ENCODE results near the gene LRPAP1. TPM values are rescaled to one million over a fixed set of nuclear protein-coding genes. Genes with fewer than 3 reads are reported as not detected.
"Not testable (repeated sequence)": the region's sequence is repeated elsewhere in the genome, so short reads cannot be mapped to it uniquely, and the experiment has no call there.

LRPAP1 gene
- polyA plus RNA-seq, 12 donors = 61.0 to 164 (median 71.7) TPM

GRCh38 chr4:3463556-3464348, 68.5 kb downstream of the LRPAP1 start:
- DNase-seq = no peak

- no peak for DNase-seq
Measured at GRCh38 chr4:3462790-3463415, 69.3 kb downstream of the LRPAP1 start, which contains the start of gene DOK7. TSS of gene DOK7 (plus strand) at chr4:3463306. CDS start at chr4:3463376, 70 bp downstream.

- DNase-seq = no peak
Measured at GRCh38 chr4:3462321-3462789, 69.9 kb downstream of the LRPAP1 start.

- DNase-seq = no peak
Measured at GRCh38 chr4:3461515-3462291, 70.5 kb downstream of the LRPAP1 start.

- no peak for DNase-seq
Measured at GRCh38 chr4:3460926-3461325, 71.3 kb downstream of the LRPAP1 start.

- not testable (repeated sequence) for DNase-seq
Measured at GRCh38 chr4:3459156-3459555, 73.1 kb downstream of the LRPAP1 start.

- DNase-seq = no peak
Measured at GRCh38 chr4:3458371-3458770, 73.9 kb downstream of the LRPAP1 start.

- not testable (repeated sequence) for DNase-seq
Measured at GRCh38 chr4:3455596-3455995, 76.6 kb downstream of the LRPAP1 start.

Other genes with a start within 250 kb of the LRPAP1 start
- gene RGS12, start 239.4 kb downstream of the LRPAP1 start, polyA plus RNA-seq (ENCODE audit: insufficient read length in 12 of 12) = 10 to 100 TPM in 11 of 12 donors, not detected in 1; 23.2 to 50.7 (median 32.0) TPM
- gene HGFAC, start 90.5 kb downstream of the LRPAP1 start, polyA plus RNA-seq (ENCODE audit: insufficient read length in 12 of 12) = 1 to 10 TPM in 7 of 12 donors, under 1 TPM in 3, not detected in 2; 0.46 to 1.4 (median 1.1) TPM
- 10 to 100 TPM in 9 of 12 donors, 1 to 10 TPM in 2, not detected in 1; 6.3 to 29.6 (median 11.5) TPM for gene DOK7, start 69.1 kb downstream of the LRPAP1 start, polyA plus RNA-seq (ENCODE audit: insufficient read length in 12 of 12)
- gene ADRA2C, start 234.0 kb upstream of the LRPAP1 start, polyA plus RNA-seq (ENCODE audit: insufficient read length in 12 of 12) = 1 to 10 TPM in 10 of 12 donors, not detected in 2; 1.2 to 2.7 (median 1.8) TPM

Measured in muscle of arm (tissue), 12 donors.